ENCODE data around the gene DEPDC7. TPM values are rescaled to one million over a fixed set of nuclear protein-coding genes. Genes with fewer than 3 reads are reported as not detected.
"Not testable (repeated sequence)": the region's sequence is repeated elsewhere in the genome, so short reads cannot be mapped to it uniquely, and the experiment has no call there.

DEPDC7 gene
- total RNA-seq: 1 to 10 TPM; 2.1 to 5.3 (median 2.5) TPM
- total RNA-seq (2013): 1.9 TPM
- total RNA-seq: 0.88 to 11.3 (median 3.6) reads per million in 29 experiments

- Mint-ChIP-seq H3K4me1 (peaks cover 31 to 51% (median 46%) of the 10 kb centered on the region in 3 donors), H3K27ac (peak within 1 kb of the TSS in 1 of 2 donors; percentile 52), H3K9me3 (no peaks in the 10 kb centered on the region), H3K27me3 (peaks cover 0 to 29% of the 10 kb centered on the region in 2 donors), H3K36me3 (no peaks in the 10 kb centered on the region), H3K4me3 (peak within 1 kb of the TSS; percentile 81 to 86 (median 82))
- H3K27ac ChIP-seq (ENCODE audit: low read length): no peak within 1 kb of the TSS
- peaks cover 0 to 17% of the 10 kb centered on the region in 2 experiments for H3K27me3 ChIP-seq (replicated peaks in 1 of 2; ENCODE audit: control insufficient read depth in 2 of 2, extremely low read depth in 1 of 2, insufficient read depth in 2 of 2, low read length in 1 of 2)
- ChIA-PET CTCF (interaction anchor here (0.7 to 1.7 kb wide), 3 partner anchors 17 to 542 kb away, joined by 3 to 8 read pairs (median 3); no protein-coding TSS in a partner anchor), POLR2A (interaction anchor here (0.5 to 0.7 kb wide), 5 partner anchors 10 to 880 kb away, joined by 4 to 13 read pairs (median 8); no protein-coding TSS in a partner anchor)
- DNase-seq (peak; percentile 50 to 84 (median 74)), ATAC-seq (replicated peaks in 1 of 4) (peak; percentile 77 to 82 (median 78))
- H3K36me3 ChIP-seq (ENCODE audit: control insufficient read depth in 2 of 2, extremely low read depth in 1 of 2, insufficient read depth in 1 of 2, low read length in 1 of 2): no peaks in the 10 kb centered on the region
- 9% methylated on average over 82 of the region's 89 CpGs for WGBS (ENCODE audit: insufficient coverage)
- H3K4me3 ChIP-seq (ENCODE audit: control insufficient read depth in 1 of 2, extremely low read depth in 1 of 2, low read length in 1 of 2): peak within 1 kb of the TSS; percentile 21 to 58
- H3K9me3 ChIP-seq: no peaks in the 10 kb centered on the region
- peaks cover 16 to 30% of the 10 kb centered on the region in 2 experiments for H3K4me1 ChIP-seq (ENCODE audit: control insufficient read depth in 1 of 2, extremely low read depth in 1 of 2, insufficient read depth in 2 of 2, low read length in 2 of 2)
Observed at GRCh38 chr11:33015621-33016551, at the start of gene DEPDC7. Gene DEPDC7 (plus strand): TSS chr11:33015878. CDS start chr11:33015956, 78 bp downstream.

GRCh38 chr11:32968541-32968940 is 47.1 kb upstream of the DEPDC7 start:
- Histone ChIP-seq H3K9me3 (no peaks in the 10 kb centered on the region), H3K27ac (ENCODE audit: low read length) (no peak overlapping the region), H3K4me3 (ENCODE audit: control insufficient read depth in 1 of 2, extremely low read depth in 1 of 2, low read length in 1 of 2) (no peak overlapping the region), H3K36me3 (ENCODE audit: control insufficient read depth in 2 of 2, extremely low read depth in 1 of 2, insufficient read depth in 1 of 2, low read length in 1 of 2) (peaks cover 0 to 10% of the 10 kb centered on the region in 2 donors), H3K4me1 (ENCODE audit: control insufficient read depth in 1 of 2, extremely low read depth in 1 of 2, insufficient read depth in 2 of 2, low read length in 2 of 2) (no peaks in the 10 kb centered on the region), H3K27me3 (replicated peaks in 1 of 2; ENCODE audit: control insufficient read depth in 2 of 2, extremely low read depth in 1 of 2, insufficient read depth in 2 of 2, low read length in 1 of 2) (no peaks in the 10 kb centered on the region)
- ChIA-PET CTCF (interaction anchor here (0.7 to 1.8 kb wide), 5 partner anchors 27 to 98 kb away, joined by 3 to 9 read pairs (median 4); no protein-coding TSS in a partner anchor), POLR2A (interaction anchor here in 1 of 2 donors (0.5 kb wide), 1 partner anchor 363 kb away, joined by 15 read pairs; no protein-coding TSS in a partner anchor)
- H3K27ac Mint-ChIP-seq: no peak overlapping the region
- no peak overlapping the region for H3K4me3 Mint-ChIP-seq
- H3K9me3 Mint-ChIP-seq: no peaks in the 10 kb centered on the region
- no peak for DNase-seq
- no CpG with 5 or more reads among the region's 1 CpG for WGBS (ENCODE audit: insufficient coverage)
- ATAC-seq (replicated peaks in 1 of 4): no peak
- H3K36me3 Mint-ChIP-seq: peaks cover 21% of the 10 kb centered on the region
- H3K4me1 Mint-ChIP-seq: no peaks in the 10 kb centered on the region
- no peaks in the 10 kb centered on the region for H3K27me3 Mint-ChIP-seq

- not testable (repeated sequence) for DNase-seq; H3K4me1 ChIP-seq (ENCODE audit: control insufficient read depth in 1 of 2, extremely low read depth in 1 of 2, insufficient read depth in 2 of 2, low read length in 2 of 2); H3K4me3 ChIP-seq (ENCODE audit: control insufficient read depth in 1 of 2, extremely low read depth in 1 of 2, low read length in 1 of 2); H3K4me1 Mint-ChIP-seq; H3K9me3 ChIP-seq; H3K27me3 ChIP-seq (replicated peaks in 1 of 2; ENCODE audit: control insufficient read depth in 2 of 2, extremely low read depth in 1 of 2, insufficient read depth in 2 of 2, low read length in 1 of 2); H3K27me3 Mint-ChIP-seq; H3K4me3 Mint-ChIP-seq; H3K27ac ChIP-seq (ENCODE audit: low read length); ATAC-seq (replicated peaks in 1 of 4); H3K27ac Mint-ChIP-seq; H3K9me3 Mint-ChIP-seq
- ChIA-PET CTCF (interaction anchor here in 1 of 2 donors (0.6 kb wide), 1 partner anchor 10 kb away, joined by 3 read pairs; no protein-coding TSS in a partner anchor), POLR2A (interaction anchor here in 1 of 2 donors (0.7 kb wide), 1 partner anchor 489 kb away, joined by 3 read pairs; no protein-coding TSS in a partner anchor)
- peaks cover 0 to 11% of the 10 kb centered on the region in 2 donors for H3K36me3 ChIP-seq (ENCODE audit: control insufficient read depth in 2 of 2, extremely low read depth in 1 of 2, insufficient read depth in 1 of 2, low read length in 1 of 2)
- H3K36me3 Mint-ChIP-seq: peaks cover 36% of the 10 kb centered on the region
- WGBS (ENCODE audit: insufficient coverage): no CpG with 5 or more reads among the region's 3 CpGs
Observed at GRCh38 chr11:32972233-32972632, 43.4 kb upstream of the DEPDC7 start.

- H3K36me3 Mint-ChIP-seq: peaks cover 41% of the 10 kb centered on the region
Observed at GRCh38 chr11:32972781-32973180, 42.9 kb upstream of the DEPDC7 start.

GRCh38 chr11:32982626-32983025 is 33.1 kb upstream of the DEPDC7 start:
- Mint-ChIP-seq H3K36me3 (peaks cover 8% of the 10 kb centered on the region), H3K27me3 (no peaks in the 10 kb centered on the region)

More at GRCh38 chr11:32972781-32973180, 42.9 kb upstream of the DEPDC7 start:
- no peaks in the 10 kb centered on the region for H3K9me3 Mint-ChIP-seq
- no peak overlapping the region for H3K27ac Mint-ChIP-seq
- H3K4me1 ChIP-seq (ENCODE audit: control insufficient read depth in 1 of 2, extremely low read depth in 1 of 2, insufficient read depth in 2 of 2, low read length in 2 of 2): no peaks in the 10 kb centered on the region
- no peaks in the 10 kb centered on the region for H3K27me3 Mint-ChIP-seq
- H3K4me1 Mint-ChIP-seq: no peaks in the 10 kb centered on the region
- DNase-seq (no peak), ATAC-seq (replicated peaks in 1 of 4) (no peak)
- POLR2A ChIA-PET: interaction anchor here in 1 of 2 donors (0.5 kb wide), 1 partner anchor 101 kb away, joined by 4 read pairs; no protein-coding TSS in a partner anchor
- H3K9me3 ChIP-seq: no peaks in the 10 kb centered on the region
- no peak overlapping the region for H3K4me3 ChIP-seq (ENCODE audit: control insufficient read depth in 1 of 2, extremely low read depth in 1 of 2, low read length in 1 of 2)
- peaks cover 0 to 11% of the 10 kb centered on the region in 2 donors for H3K36me3 ChIP-seq (ENCODE audit: control insufficient read depth in 2 of 2, extremely low read depth in 1 of 2, insufficient read depth in 1 of 2, low read length in 1 of 2)
- CTCF ChIA-PET: no interaction called here
- no peak overlapping the region for H3K27ac ChIP-seq (ENCODE audit: low read length)
- no CpG with 5 or more reads among the region's 3 CpGs for WGBS (ENCODE audit: insufficient coverage)
- H3K4me3 Mint-ChIP-seq: no peak overlapping the region
- no peaks in the 10 kb centered on the region for H3K27me3 ChIP-seq (replicated peaks in 1 of 2; ENCODE audit: control insufficient read depth in 2 of 2, extremely low read depth in 1 of 2, insufficient read depth in 2 of 2, low read length in 1 of 2)

GRCh38 chr11:32983506-32983905 is 32.2 kb upstream of the DEPDC7 start:
- DNase-seq (no peak), ATAC-seq (replicated peaks in 1 of 4) (no peak)
- no peaks in the 10 kb centered on the region for H3K9me3 ChIP-seq
- H3K27ac ChIP-seq (ENCODE audit: low read length): no peak overlapping the region
- H3K36me3 Mint-ChIP-seq: peaks cover under 1% of the 10 kb centered on the region
- no peak overlapping the region for H3K4me3 ChIP-seq (ENCODE audit: control insufficient read depth in 1 of 2, extremely low read depth in 1 of 2, low read length in 1 of 2)
- H3K27me3 ChIP-seq (replicated peaks in 1 of 2; ENCODE audit: control insufficient read depth in 2 of 2, extremely low read depth in 1 of 2, insufficient read depth in 2 of 2, low read length in 1 of 2): no peaks in the 10 kb centered on the region
- H3K36me3 ChIP-seq (ENCODE audit: control insufficient read depth in 2 of 2, extremely low read depth in 1 of 2, insufficient read depth in 1 of 2, low read length in 1 of 2): no peaks in the 10 kb centered on the region
- POLR2A ChIA-PET: interaction anchor here (0.5 to 1.0 kb wide), 3 partner anchors 39 to 286 kb away, joined by 3 to 5 read pairs (median 4); no protein-coding TSS in a partner anchor
- H3K9me3 Mint-ChIP-seq: no peaks in the 10 kb centered on the region
- no peak overlapping the region for H3K4me3 Mint-ChIP-seq
- no peaks in the 10 kb centered on the region for H3K4me1 ChIP-seq (ENCODE audit: control insufficient read depth in 1 of 2, extremely low read depth in 1 of 2, insufficient read depth in 2 of 2, low read length in 2 of 2)
- no CpG with 5 or more reads among the region's 2 CpGs for WGBS (ENCODE audit: insufficient coverage)
- no peaks in the 10 kb centered on the region for H3K27me3 Mint-ChIP-seq
- H3K4me1 Mint-ChIP-seq: no peaks in the 10 kb centered on the region
- CTCF ChIA-PET: interaction anchor here in 1 of 2 donors (1.0 kb wide), 1 partner anchor 82 kb away, joined by 4 read pairs; no protein-coding TSS in a partner anchor
- no peak overlapping the region for H3K27ac Mint-ChIP-seq

More at GRCh38 chr11:32982626-32983025, 33.1 kb upstream of the DEPDC7 start:
- H3K36me3 ChIP-seq (ENCODE audit: control insufficient read depth in 2 of 2, extremely low read depth in 1 of 2, insufficient read depth in 1 of 2, low read length in 1 of 2): no peaks in the 10 kb centered on the region
- WGBS (ENCODE audit: insufficient coverage): 50% methylated on average over 1 of the region's 2 CpGs
- no peak for DNase-seq
- H3K27me3 ChIP-seq (replicated peaks in 1 of 2; ENCODE audit: control insufficient read depth in 2 of 2, extremely low read depth in 1 of 2, insufficient read depth in 2 of 2, low read length in 1 of 2): no peaks in the 10 kb centered on the region
- H3K4me1 ChIP-seq (ENCODE audit: control insufficient read depth in 1 of 2, extremely low read depth in 1 of 2, insufficient read depth in 2 of 2, low read length in 2 of 2): no peaks in the 10 kb centered on the region
- ATAC-seq (replicated peaks in 1 of 4): no peak
- no peaks in the 10 kb centered on the region for H3K9me3 Mint-ChIP-seq
- CTCF ChIA-PET: no interaction called here
- H3K27ac ChIP-seq (ENCODE audit: low read length): no peak overlapping the region
- no peak overlapping the region for H3K4me3 Mint-ChIP-seq
- no peak overlapping the region for H3K4me3 ChIP-seq (ENCODE audit: control insufficient read depth in 1 of 2, extremely low read depth in 1 of 2, low read length in 1 of 2)
- H3K27ac Mint-ChIP-seq: no peak overlapping the region
- POLR2A ChIA-PET: no interaction called here
- no peaks in the 10 kb centered on the region for H3K9me3 ChIP-seq
- H3K4me1 Mint-ChIP-seq: no peaks in the 10 kb centered on the region

Measured in T-cell (primary cell).